Fibroblast of lung (primary cell): Measurements from ENCODE around the gene EPM2AIP1.

Experiments
- EZH2 ChIP-seq: IDR thresholded peaks from 2 replicates; pipeline ENCODE4 v1.5.1; 2012; ENCODE audit warnings: low read length, control low read depth, mild to moderate bottlenecking; ENCODE audit errors: missing control alignments
- TF ChIP-seq, protein P1 (sequence below), 2 donors: IDR thresholded peaks in 1 of 2; conservative IDR thresholded peaks in 1 of 2; 1 replicate in 1 of 2; 2 replicates in 1 of 2; pipeline ENCODE4 v1.5.1; 2011 to 2012; ENCODE audit warnings: low read length in 2 of 2, control low read depth in 1 of 2, inconsistent platforms in 1 of 2, low read depth in 1 of 2, mild to moderate bottlenecking in 1 of 2

- TF ChIP-seq, protein P1, sequence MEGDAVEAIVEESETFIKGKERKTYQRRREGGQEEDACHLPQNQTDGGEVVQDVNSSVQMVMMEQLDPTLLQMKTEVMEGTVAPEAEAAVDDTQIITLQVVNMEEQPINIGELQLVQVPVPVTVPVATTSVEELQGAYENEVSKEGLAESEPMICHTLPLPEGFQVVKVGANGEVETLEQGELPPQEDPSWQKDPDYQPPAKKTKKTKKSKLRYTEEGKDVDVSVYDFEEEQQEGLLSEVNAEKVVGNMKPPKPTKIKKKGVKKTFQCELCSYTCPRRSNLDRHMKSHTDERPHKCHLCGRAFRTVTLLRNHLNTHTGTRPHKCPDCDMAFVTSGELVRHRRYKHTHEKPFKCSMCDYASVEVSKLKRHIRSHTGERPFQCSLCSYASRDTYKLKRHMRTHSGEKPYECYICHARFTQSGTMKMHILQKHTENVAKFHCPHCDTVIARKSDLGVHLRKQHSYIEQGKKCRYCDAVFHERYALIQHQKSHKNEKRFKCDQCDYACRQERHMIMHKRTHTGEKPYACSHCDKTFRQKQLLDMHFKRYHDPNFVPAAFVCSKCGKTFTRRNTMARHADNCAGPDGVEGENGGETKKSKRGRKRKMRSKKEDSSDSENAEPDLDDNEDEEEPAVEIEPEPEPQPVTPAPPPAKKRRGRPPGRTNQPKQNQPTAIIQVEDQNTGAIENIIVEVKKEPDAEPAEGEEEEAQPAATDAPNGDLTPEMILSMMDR (conservative IDR thresholded peaks at IDR 0.05 in 1 of 2, IDR thresholded peaks at IDR 0.05 in 1 of 2; ENCODE audit: low read depth in 1 of 2, low read length in 2 of 2) = no peak
- TF ChIP-seq EZH2 = no peak
Observed at GRCh38 chr3:36941162-36941561, 51.8 kb downstream of the EPM2AIP1 start.
